Posterior vena cava (tissue), 2 donors: ENCODE results near the gene ANK2. TPM values are rescaled to one million over a fixed set of nuclear protein-coding genes. Genes with fewer than 3 reads are reported as not detected.

Experiments used
- DNase-seq: peaks from one replicate; pipeline ENCODE4 v3.0.0-alpha.2; 2020; ENCODE audit warnings: low spot score
- intact Hi-C, 2 donors: fragments of 100-400 bp; cut with DNase I; formaldehyde crosslinking; loops; one replicate each; pipeline versions ENCODE4 v1.14.1 to v1.14.2; 2022 to 2023
- total RNA-seq, 2 donors: library from RNA; stranded (reverse); fragmentation: NEBNext Ultra II Directional; extraction: Animal tissue kit (Norgen Biotek cat#: 25700); gene quantifications; one replicate each; pipeline ENCODE4 v1.2.1, GENCODE V29; 2021
- donor health status: DM: yes; HTN: yes; CAD: no.
- donor health status: DM: yes; HTN: yes; CAD: no.

Gene ANK2
- total RNA-seq, 2 donors from 2014 or later: 161 to 163 TPM

GRCh38 chr4:113141901-113142346, 92.5 kb downstream of the ANK2 start:
- intact Hi-C loops: no loop called here
- DNase-seq: no peak

GRCh38 chr4:113142351-113142750, 92.9 kb downstream of the ANK2 start:
- DNase-seq: no peak
- intact Hi-C loops: no loop called here

GRCh38 chr4:113144091-113144490, 94.6 kb downstream of the ANK2 start:
- intact Hi-C loops: no loop called here
- DNase-seq: no peak

GRCh38 chr4:113145147-113145518, 95.7 kb downstream of the ANK2 start:
- intact Hi-C loops: no loop called here
- DNase-seq: no peak

- DNase-seq: no peak
- intact Hi-C loops: no loop called here
Measured at GRCh38 chr4:113145519-113146291, 96.3 kb downstream of the ANK2 start.

- intact Hi-C loops: no loop called here
- no peak for DNase-seq
Measured at GRCh38 chr4:113146876-113147358, 97.5 kb downstream of the ANK2 start.

GRCh38 chr4:113147498-113148111, 98.2 kb downstream of the ANK2 start:
- intact Hi-C loops: no loop called here
- DNase-seq: no peak

GRCh38 chr4:113148925-113149324, 99.5 kb downstream of the ANK2 start:
- no peak for DNase-seq
- intact Hi-C loops: no loop called here

- no peak for DNase-seq
- intact Hi-C loops: no loop called here
Measured at GRCh38 chr4:113153529-113154101, 104.2 kb downstream of the ANK2 start.

- intact Hi-C loops: no loop called here
- DNase-seq: no peak
Measured at GRCh38 chr4:113154281-113154680, 104.8 kb downstream of the ANK2 start.

GRCh38 chr4:113157086-113157857, 107.8 kb downstream of the ANK2 start:
- DNase-seq: no peak

GRCh38 chr4:113159942-113160545, 110.6 kb downstream of the ANK2 start:
- DNase-seq: no peak

More at GRCh38 chr4:113157086-113157857, 107.8 kb downstream of the ANK2 start:
- intact Hi-C loops: no loop called here

GRCh38 chr4:113160548-113160947, 111.1 kb downstream of the ANK2 start:
- no peak for DNase-seq
- intact Hi-C loops: no loop called here

More at GRCh38 chr4:113159942-113160545, 110.6 kb downstream of the ANK2 start:
- intact Hi-C loops: no loop called here

GRCh38 chr4:113162089-113162488, 112.6 kb downstream of the ANK2 start:
- DNase-seq: no peak
- intact Hi-C loops: no loop called here

GRCh38 chr4:113169368-113169767, 119.9 kb downstream of the ANK2 start:
- intact Hi-C loops: no loop called here
- DNase-seq: no peak

- intact Hi-C loops: no loop called here
- DNase-seq: no peak
Measured at GRCh38 chr4:113170115-113170804, 120.8 kb downstream of the ANK2 start.

- intact Hi-C loops: no loop called here
- no peak for DNase-seq
Measured at GRCh38 chr4:113170805-113171468, 121.5 kb downstream of the ANK2 start.

GRCh38 chr4:113173126-113173792, 123.8 kb downstream of the ANK2 start:
- intact Hi-C loops: no loop called here

More at GRCh38 chr4:113173126-113173792, 123.8 kb downstream of the ANK2 start:
- no peak for DNase-seq
